HCT116 (cell line): ENCODE measurements around the gene CILP2. TPM values are rescaled to one million over a fixed set of nuclear protein-coding genes. Genes with fewer than 3 reads are reported as not detected.

Experiments used
- ATAC-seq: fragments of 200-7000 bp; cut with Tn5 transposase; 2 replicates; pipeline ENCODE4 v1.9.1; 2020; ENCODE audit warnings: mild to moderate bottlenecking, moderate library complexity
- BruUV-seq: library from RNA; stranded (reverse); fragments of 400-500 nt; replicated peaks from 2 replicates; lab custom pipeline; 2021; lab: Mats Ljungman, UMichigan
- CTCF ChIA-PET: fragments of 300-600 bp; sonication (Branson Sonifier 250); formaldehyde crosslinking; loops from one replicate; lab custom pipeline; 2021; ENCODE audit warnings: antibody characterized with exemption; lab: Charles Lee
- POLR2A ChIA-PET: fragments of 300-600, 350-600 bp; sonication (Branson Sonifier 250); formaldehyde crosslinking; loops from one replicate; lab custom pipeline; 2021; ENCODE audit warnings: antibody characterized with exemption; lab: Charles Lee
- RAD21 ChIA-PET, 2 experiments: fragments of 300-600 bp; sonication (Branson Sonifier 250); formaldehyde crosslinking; loops; one replicate each; lab custom pipeline; 2023; ENCODE audit warnings: low total read pairs in 2 of 2; ENCODE audit not compliant: uncharacterized antibody in 2 of 2, unreplicated experiment in 2 of 2, low non-redundant PET in 1 of 2; lab: Charles Lee
- DNase-seq: peaks from one replicate; pipeline ENCODE4 v3.0.0-alpha.2; 2010; ENCODE audit warnings: low read depth, low spot score
- H2AFZ ChIP-seq: fragments of 200-600 bp; shearing (Covaris generic), sonication (generic); 2 replicates; pipeline ENCODE4 v1.6.1; 2017; ENCODE audit warnings: low read depth, mixed run types, mixed read lengths, antibody characterized with exemption, low read length; ENCODE audit not compliant: poor library complexity, severe bottlenecking
- H3K27ac ChIP-seq: 2 replicates; pipeline ENCODE4 v1.5.1; 2012; ENCODE audit warnings: low read depth, low read length
- H3K27me3 ChIP-seq: fragments of 200-600 bp; sonication (generic); 2 replicates; pipeline ENCODE4 v1.6.1; 2016; ENCODE audit warnings: mixed run types, low read length, mixed read lengths; ENCODE audit not compliant: insufficient read depth
- H3K36me3 ChIP-seq, 2 experiments: fragments of 200-500 bp in 1 of 2; fragments of 200-600 bp in 1 of 2; sonication (Bioruptor generic) in 1 of 2; sonication (generic) in 1 of 2; 2 replicates each; pipeline versions ENCODE4 v1.5.1 to v1.6.1; 2014 to 2016; ENCODE audit warnings: low read length in 2 of 2, inconsistent platforms in 1 of 2, mixed read lengths in 1 of 2, mixed run types in 1 of 2; ENCODE audit not compliant: insufficient read depth in 2 of 2, control insufficient read depth in 1 of 2
- H3K4me1 ChIP-seq, 2 experiments: fragments of 200-600 bp in 1 of 2; sonication (generic) in 1 of 2; 2 replicates each; pipeline versions ENCODE4 v1.5.1 to v1.6.1; 2012 to 2017; ENCODE audit warnings: low read length in 2 of 2, inconsistent platforms in 1 of 2, mild to moderate bottlenecking in 1 of 2, mixed read lengths in 1 of 2, mixed run types in 1 of 2, moderate library complexity in 1 of 2; ENCODE audit not compliant: insufficient read depth in 2 of 2, control insufficient read depth in 1 of 2
- H3K4me2 ChIP-seq: fragments of 200-600 bp; sonication (generic); 2 replicates; pipeline ENCODE4 v1.6.1; 2017; ENCODE audit warnings: mixed run types, low read length, mixed read lengths
- H3K4me3 ChIP-seq, 2 experiments: fragments of 200-600 bp in 1 of 2; sonication (generic) in 1 of 2; replicated peaks in 1 of 2; 2 replicates each; pipeline ENCODE4 v1.5.1; 2011 to 2016; ENCODE audit warnings: low read length in 2 of 2, control low read depth in 1 of 2, low read depth in 1 of 2, mild to moderate bottlenecking in 1 of 2, mixed read lengths in 1 of 2, mixed run types in 1 of 2
- H3K79me2 ChIP-seq: fragments of 200-600 bp; sonication (generic); 2 replicates; pipeline ENCODE4 v1.6.1; 2017; ENCODE audit warnings: mild to moderate bottlenecking, mixed run types, low read length, moderate library complexity, mixed read lengths; ENCODE audit not compliant: insufficient read depth
- H3K9ac ChIP-seq: fragments of 200-600 bp; sonication (generic); 2 replicates; pipeline ENCODE4 v1.6.1; 2016; ENCODE audit warnings: low read length, mixed read lengths
- H3K9me2 ChIP-seq: fragments of 200-600 bp; sonication (generic), shearing (Covaris generic); 2 replicates; pipeline ENCODE4 v1.6.1; 2017; ENCODE audit warnings: mixed run types, mild to moderate bottlenecking, moderate library complexity; ENCODE audit not compliant: insufficient read depth
- H3K9me3 ChIP-seq, 2 experiments: fragments of 200-500 bp in 1 of 2; fragments of 200-600 bp in 1 of 2; sonication (Bioruptor generic) in 1 of 2; sonication (generic) in 1 of 2; 2 replicates each; pipeline ENCODE4 v1.6.1; 2014 to 2017; ENCODE audit warnings: low read length in 2 of 2, mixed read lengths in 2 of 2, inconsistent platforms in 1 of 2, low read depth in 1 of 2, mild to moderate bottlenecking in 1 of 2, mixed run types in 1 of 2, moderate library complexity in 1 of 2; ENCODE audit not compliant: control insufficient read depth in 1 of 2, insufficient read depth in 1 of 2
- H4K20me1 ChIP-seq: fragments of 200-600 bp; sonication (generic), shearing (Covaris generic); 2 replicates; pipeline ENCODE4 v1.6.1; 2017; ENCODE audit warnings: mixed run types, mild to moderate bottlenecking, moderate library complexity; ENCODE audit not compliant: insufficient read depth
- CBX3 ChIP-seq: IDR thresholded peaks from 2 replicates; pipeline ENCODE4 v1.6.1; 2012; ENCODE audit warnings: low read depth
- CEBPB ChIP-seq: IDR thresholded peaks from 2 replicates; pipeline ENCODE4 v1.6.1; 2012; ENCODE audit warnings: low read depth
- ELF1 ChIP-seq: IDR thresholded peaks from 2 replicates; pipeline ENCODE4 v1.6.1; 2012; ENCODE audit warnings: low read depth, borderline replicate concordance
- EZH2 ChIP-seq: fragments of 200-600 bp; sonication (generic); IDR thresholded peaks from 2 replicates; pipeline ENCODE4 v1.6.1; 2017; ENCODE audit warnings: antibody characterized with exemption, mixed run types
- EZH2phosphoT487 ChIP-seq: fragments of 200-600 bp; IDR thresholded peaks from 2 replicates; pipeline ENCODE4 v1.6.1; 2018; ENCODE audit warnings: antibody characterized with exemption, borderline replicate concordance
- FOSL1 ChIP-seq: IDR thresholded peaks from 2 replicates; pipeline ENCODE4 v1.6.1; 2012; ENCODE audit warnings: low read depth
- JUND ChIP-seq: IDR thresholded peaks from 2 replicates; pipeline ENCODE4 v1.6.1; 2012
- POLR2A ChIP-seq: IDR thresholded peaks from 2 replicates; pipeline ENCODE4 v1.7.0; 2011; ENCODE audit warnings: borderline replicate concordance; ENCODE audit not compliant: insufficient read depth, insufficient read length; ENCODE audit errors: extremely low read depth
- POLR2AphosphoS5 ChIP-seq: IDR thresholded peaks from 2 replicates; pipeline ENCODE4 v1.6.1; 2011; ENCODE audit warnings: mild to moderate bottlenecking, low read depth, low read length, moderate library complexity
- REST ChIP-seq: IDR thresholded peaks from 2 replicates; pipeline ENCODE4 v1.6.1; 2012; ENCODE audit warnings: low read depth
- SRF ChIP-seq: IDR thresholded peaks from 2 replicates; pipeline ENCODE4 v1.6.1; 2012; ENCODE audit warnings: low read depth
- ZBTB33 ChIP-seq: IDR thresholded peaks from 2 replicates; pipeline ENCODE4 v1.6.1; 2011; ENCODE audit warnings: mild to moderate bottlenecking, low read length, moderate library complexity; ENCODE audit not compliant: insufficient replicate concordance; ENCODE audit errors: extremely low read depth
- ZFX ChIP-seq: fragments of 450-650 bp; IDR thresholded peaks from 2 replicates; pipeline ENCODE4 v1.6.1; 2017
- intact Hi-C: fragments of 100-400 bp; cut with micrococcal nuclease; formaldehyde crosslinking; loops from 2 replicates; pipeline ENCODE4 v1.10.0; 2022
- total RNA-seq: library from RNA; stranded (reverse); gene quantifications from one replicate; pipeline ENCODE4 v1.2.1, GENCODE V29; 2021; ENCODE audit not compliant: unreplicated experiment

The CILP2 gene
- total RNA-seq, 1 experiment from 2014 or later: 13.1 TPM

DNA sequence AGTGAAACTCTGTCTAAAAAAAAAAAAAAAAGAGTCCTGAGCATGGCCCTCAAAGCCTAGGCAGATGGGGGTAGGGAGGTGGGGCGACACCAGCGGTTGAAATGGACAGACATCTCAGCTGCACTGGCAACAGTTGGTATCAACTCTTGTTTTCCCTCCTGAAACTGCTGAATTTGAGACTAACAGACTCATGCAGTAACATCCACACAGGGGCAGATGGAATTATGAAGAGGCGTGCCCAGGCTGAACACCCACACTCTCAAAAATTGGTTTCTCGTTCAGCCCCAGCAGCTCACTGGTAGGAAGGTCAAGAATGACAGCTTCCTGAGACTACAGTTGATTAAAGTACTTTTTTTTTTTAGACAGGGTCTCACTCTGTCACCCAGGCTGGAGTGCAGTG is 56.3 kb downstream of the CILP2 start:
- Histone ChIP-seq H3K79me2 (no peaks in the 10 kb centered on the region), H2AFZ (no peak overlapping the region), H3K9me3 (no peaks in the 10 kb centered on the region), H3K27me3 (no peaks in the 10 kb centered on the region), H3K36me3 (peaks cover 0 to 10% of the 10 kb centered on the region in 2 experiments; a peak in 1 of 4 replicates), H3K4me1 (peaks cover 9 to 16% of the 10 kb centered on the region in 2 experiments), H3K9ac (no peak overlapping the region), H3K4me2 (no peak overlapping the region), H3K9me2 (no peaks in the 10 kb centered on the region), H3K27ac (no peak overlapping the region), H4K20me1 (no peaks in the 10 kb centered on the region), H3K4me3 (no peak overlapping the region)
- ChIA-PET RAD21 (no interaction called here), CTCF (no interaction called here), POLR2A (no interaction called here)
- BruUV-seq: no TSS peak
- no peak for DNase-seq
- no peak for ATAC-seq
- TF ChIP-seq JUND: no peak
- TF ChIP-seq POLR2AphosphoS5: no peak
- TF ChIP-seq ZBTB33: no peak
- intact Hi-C loops: no loop called here

DNA sequence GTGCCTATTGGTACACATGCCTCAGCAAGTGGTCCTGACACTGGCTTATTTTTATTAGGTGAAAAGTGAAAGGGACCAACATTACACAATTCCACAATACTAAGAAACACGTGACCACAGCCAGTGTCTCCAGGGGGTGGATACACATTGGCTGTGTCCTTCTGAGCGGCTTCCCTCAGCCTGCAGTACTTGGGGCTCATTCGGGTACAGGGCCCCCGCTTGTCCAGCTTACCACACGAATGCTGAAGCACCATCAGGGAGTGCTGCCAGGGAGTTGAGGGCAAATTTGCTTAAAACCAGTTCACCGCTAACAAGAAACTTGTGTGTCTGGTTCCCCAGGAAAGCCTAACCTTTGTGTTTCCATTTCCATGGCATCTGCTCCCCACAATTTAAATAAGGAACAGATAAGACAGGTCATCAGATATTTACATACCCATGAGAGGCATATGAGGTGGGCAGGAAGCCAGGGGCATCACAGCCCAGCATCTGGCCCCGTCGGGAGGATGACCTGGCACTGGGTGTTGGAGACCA is 57.2 kb downstream of the CILP2 start:
- ATAC-seq (no peak), DNase-seq (no peak)
- Histone ChIP-seq H3K27me3 (no peaks in the 10 kb centered on the region), H3K4me3 (no peak overlapping the region), H3K9me2 (no peaks in the 10 kb centered on the region), H3K4me1 (peaks cover 9 to 16% of the 10 kb centered on the region in 2 experiments), H3K27ac (no peak overlapping the region), H3K9me3 (no peaks in the 10 kb centered on the region), H2AFZ (no peak overlapping the region), H3K4me2 (no peak overlapping the region), H4K20me1 (no peaks in the 10 kb centered on the region), H3K36me3 (peaks cover 0 to 10% of the 10 kb centered on the region in 2 experiments; a peak in 1 of 4 replicates), H3K79me2 (no peaks in the 10 kb centered on the region), H3K9ac (no peak overlapping the region)
- BruUV-seq: no TSS peak
- intact Hi-C loops: no loop called here
- POLR2A ChIA-PET: no interaction called here
- RAD21 ChIA-PET: no interaction called here
- CTCF ChIA-PET: no interaction called here
- TF ChIP-seq EZH2phosphoT487: no peak
- TF ChIP-seq CEBPB: no peak
- TF ChIP-seq ZBTB33: no peak
- TF ChIP-seq REST: no peak
- no peak for TF ChIP-seq POLR2A
- no peak for TF ChIP-seq ELF1
- TF ChIP-seq EZH2: no peak
- no peak for TF ChIP-seq FOSL1
- no peak for TF ChIP-seq SRF
- no peak for TF ChIP-seq ZFX
- no peak for TF ChIP-seq POLR2AphosphoS5
- TF ChIP-seq CBX3: no peak
